Stimulated activated CD4-positive, alpha-beta T cell treated with anti-CD3 and anti-CD28 coated beads, Interleukin-2, amount 100 ng/mL, for 24 hours (primary cell): ENCODE results near the gene MEGF8.
"Not testable (repeated sequence)": the region's sequence is repeated elsewhere in the genome, so short reads cannot be mapped to it uniquely, and the experiment has no call there.

ENCODE experiments used
- DNase-seq, 2 donors: peaks; one replicate each; pipeline ENCODE4 v3.0.0-alpha.2; 2020

Gene MEGF8

DNA sequence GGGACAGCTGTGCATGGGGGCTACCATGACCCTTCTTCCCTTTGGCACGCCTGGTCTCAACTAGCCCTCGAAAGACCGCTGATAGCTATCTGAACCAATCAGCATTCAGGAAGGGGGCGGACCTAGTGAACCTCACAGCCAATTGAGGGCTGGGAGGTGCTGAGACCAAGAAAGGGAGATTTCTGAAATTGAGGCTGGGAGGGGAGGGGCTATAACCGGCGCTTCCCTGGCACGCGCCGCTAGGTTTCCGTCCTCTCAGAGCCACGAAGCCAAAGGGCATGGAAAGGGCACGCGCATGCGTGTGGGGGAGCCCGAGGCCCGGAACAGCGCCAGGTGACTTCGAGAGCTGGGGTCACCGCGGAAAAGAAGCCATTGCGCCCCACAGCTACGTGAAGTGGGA is 18.8 kb upstream of the MEGF8 start:
- no peak for DNase-seq

DNA sequence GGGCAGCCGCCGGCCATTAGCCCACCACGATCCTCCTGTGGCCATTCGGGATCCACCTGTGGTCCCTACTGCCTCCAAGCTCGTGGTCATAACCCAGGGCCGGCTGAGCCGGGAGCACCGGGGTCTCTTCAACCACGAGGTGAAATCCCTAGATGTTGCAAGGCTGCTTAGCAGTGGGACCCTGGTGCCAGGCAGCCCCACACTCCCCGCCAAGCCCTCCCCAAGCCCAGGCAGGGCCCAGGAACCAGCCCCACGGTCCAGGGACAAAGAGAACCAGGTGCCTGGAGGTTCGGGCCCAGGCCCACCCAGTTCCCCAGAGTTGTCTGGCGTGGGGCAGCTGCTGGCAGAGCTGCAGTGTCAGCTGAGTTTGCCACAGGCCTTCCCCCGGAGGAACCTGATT is 15.7 kb upstream of the MEGF8 start:
- no peak for DNase-seq

DNA sequence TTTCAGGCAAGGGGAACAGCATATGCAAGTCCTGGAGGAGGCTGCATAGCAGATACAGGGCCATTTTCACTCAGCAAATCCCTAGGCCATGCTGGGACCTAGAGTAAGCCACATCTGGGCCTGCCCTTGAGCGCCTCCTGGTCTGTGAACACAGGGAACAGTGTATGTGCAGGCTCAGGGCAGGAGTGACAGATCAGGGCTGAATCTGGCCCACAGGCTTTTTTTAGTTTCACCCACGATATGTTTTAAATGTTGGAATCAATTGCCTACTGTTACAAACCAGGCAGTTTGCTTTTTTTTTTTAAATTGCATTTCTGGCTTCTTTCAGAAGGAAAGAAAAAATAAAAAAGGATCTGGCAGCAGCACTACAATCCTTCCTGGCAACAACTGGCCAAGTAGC is 13.8 kb upstream of the MEGF8 start:
- no peak for DNase-seq

DNA sequence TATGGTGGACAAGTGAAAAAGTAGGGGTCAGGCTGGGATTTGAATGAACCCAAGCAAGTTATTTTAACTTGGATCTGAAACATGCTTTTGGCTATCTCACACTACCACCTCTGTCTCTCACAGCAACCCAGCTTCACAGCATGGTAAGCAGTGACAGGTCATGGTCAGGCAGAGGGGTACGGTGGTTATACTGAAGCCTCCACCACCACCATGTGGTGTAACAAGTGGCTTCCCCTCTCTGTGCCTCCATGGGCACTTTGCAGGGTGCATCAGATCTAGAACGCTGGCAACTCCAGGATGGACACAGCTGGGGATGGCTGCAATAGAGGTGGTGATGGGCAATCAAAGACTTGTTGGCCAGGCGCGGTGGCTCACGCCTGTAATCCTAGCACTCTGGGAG is 13.1 kb upstream of the MEGF8 start:
- DNase-seq: no peak

DNA sequence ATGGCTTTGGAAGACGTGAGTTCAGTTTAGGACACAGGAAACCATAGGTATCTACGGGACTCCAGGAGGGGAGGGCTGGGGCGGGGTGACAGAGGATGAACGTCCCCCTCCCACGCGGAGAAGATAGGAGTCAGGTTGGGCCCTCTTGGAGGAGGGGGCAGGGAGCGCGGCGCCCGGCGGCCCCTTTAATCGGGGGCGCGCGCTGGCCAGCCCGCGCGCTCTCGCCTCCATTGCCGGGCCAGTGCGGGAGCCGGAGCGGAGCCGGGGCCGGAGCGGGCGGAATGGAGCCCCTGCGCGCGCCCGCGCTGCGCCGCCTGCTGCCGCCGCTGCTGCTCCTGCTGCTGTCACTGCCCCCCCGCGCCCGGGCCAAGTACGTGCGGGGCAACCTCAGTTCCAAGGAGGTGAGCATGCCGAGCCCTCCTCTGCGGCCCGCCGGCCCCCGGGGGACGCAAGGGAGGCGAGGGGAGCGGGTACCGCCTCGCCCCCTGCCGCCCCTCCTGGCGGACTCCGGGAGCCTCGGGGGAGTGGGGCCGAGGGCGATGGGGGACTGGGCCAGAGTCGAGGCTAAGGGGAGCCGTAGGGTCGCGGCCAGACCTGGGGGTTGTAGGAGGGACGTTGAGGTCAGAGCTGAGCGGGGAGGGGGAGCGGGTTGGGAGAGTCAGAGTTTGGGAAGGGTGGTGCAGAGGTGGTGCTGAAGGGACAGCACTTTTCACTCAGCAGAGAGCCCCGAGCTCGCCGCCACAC is 12.2 kb upstream of the MEGF8 start, which contains the start of gene TMEM145:
TSS of gene TMEM145 (plus strand) at position 214 of the 744 bp plus-strand sequence. CDS start at position 282, 68 bp downstream.
- peak; percentile 46 to 60 for DNase-seq

DNA sequence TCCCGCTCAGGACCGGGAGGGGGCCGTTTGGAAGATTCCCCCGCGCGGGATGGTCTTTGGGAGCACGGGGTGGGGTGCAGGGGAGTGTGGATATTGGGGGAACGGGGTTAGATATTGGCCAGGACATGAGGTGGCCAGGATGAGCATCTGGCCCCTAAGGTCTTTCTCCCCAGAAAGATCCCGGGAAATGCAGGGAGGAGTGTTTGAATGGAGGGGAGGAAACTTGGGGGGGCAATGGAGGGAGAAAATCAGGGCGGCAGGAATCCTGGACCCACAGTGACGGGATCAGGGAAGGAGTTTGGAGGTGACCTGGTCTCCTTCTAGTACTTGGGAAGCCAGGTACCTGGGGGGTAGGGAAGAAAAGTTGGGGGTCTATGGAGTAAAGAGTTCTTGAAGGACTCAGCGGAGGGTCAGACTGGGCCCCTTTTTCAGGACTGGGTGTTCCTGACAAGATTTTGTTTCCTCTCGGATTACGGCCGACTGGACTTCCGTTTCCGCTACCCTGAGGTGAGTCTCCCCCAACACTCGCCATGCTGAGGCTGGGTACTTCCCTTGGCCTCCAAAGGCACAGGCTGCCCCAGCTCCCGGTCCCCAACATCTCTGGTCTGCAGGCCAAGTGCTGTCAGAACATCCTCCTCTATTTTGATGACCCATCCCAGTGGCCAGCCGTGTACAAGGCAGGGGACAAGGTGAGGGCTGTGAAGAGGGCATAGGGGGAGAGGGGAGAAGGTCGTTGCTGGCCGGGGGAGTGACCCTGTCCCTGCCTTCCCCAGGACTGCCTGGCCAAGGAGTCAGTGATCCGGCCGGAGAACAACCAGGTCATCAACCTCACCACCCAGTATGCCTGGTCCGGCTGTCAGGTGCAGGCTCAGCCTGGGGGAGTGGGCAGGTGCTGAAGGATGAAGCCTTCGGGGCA is 11.3 kb upstream of the MEGF8 start:
- no peak for DNase-seq

DNA sequence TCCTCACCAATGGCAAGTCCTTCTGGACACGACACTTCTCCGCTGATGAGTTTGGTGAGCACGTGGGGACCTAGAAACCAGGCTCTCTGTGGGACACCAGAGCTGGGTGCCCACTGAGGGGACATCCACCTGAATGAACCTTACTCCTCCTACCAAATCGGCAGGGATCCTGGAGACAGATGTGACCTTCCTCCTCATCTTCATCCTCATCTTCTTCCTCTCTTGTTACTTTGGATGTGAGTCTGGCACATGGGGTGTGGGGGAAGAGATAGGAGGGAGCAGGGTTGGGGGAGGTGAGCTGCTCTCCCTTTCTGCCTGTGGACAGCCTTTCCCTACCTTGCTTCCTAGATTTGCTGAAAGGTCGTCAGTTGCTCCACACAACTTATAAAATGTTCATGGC is 10.4 kb upstream of the MEGF8 start:
- DNase-seq: no peak

DNA sequence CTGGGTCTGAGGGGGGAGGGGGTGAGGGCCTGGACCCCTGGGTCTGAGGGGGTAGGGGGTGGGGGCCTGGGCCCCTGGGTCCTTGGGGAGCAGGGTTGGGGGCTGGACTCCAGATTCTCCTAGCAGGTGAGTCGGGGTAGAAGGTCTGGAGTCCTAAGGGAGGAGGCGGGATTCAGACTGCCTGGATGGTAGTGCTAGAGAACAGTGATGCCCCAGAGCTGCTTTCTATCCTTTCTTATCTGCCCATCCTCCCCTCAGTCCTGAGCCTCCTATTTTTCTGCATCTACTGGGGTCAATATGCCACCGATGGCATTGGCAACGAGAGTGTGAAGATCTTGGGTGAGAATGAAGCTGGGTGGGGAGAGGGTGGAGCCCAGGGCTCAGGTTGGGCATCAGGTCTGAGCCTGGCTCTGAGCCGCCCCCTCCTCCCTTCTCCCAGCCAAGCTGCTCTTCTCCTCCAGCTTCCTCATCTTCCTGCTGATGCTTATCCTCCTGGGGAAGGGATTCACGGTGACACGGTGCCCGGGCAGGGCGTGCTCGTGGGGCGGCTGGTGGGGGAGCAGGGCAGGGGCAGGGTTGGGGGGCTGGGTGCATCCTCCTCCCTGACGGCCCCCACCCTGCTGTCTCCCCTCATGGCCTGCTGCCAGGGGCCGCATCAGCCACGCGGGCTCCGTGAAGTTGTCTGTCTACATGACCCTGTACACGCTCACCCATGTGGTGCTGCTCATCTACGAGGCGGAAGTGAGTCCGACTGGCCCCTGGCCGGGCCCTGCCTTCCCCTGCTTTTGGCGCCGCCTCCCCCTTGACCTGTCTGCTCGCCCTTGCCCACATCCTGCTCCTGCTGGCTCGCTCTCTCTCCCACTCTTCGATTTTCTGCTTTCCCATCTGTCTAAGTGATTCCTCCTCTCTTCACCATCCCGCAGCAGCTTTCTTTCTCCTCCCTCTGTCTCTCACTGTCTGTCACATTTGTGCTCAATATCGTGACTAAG is 8.9 kb upstream of the MEGF8 start:
- no peak for DNase-seq

DNA sequence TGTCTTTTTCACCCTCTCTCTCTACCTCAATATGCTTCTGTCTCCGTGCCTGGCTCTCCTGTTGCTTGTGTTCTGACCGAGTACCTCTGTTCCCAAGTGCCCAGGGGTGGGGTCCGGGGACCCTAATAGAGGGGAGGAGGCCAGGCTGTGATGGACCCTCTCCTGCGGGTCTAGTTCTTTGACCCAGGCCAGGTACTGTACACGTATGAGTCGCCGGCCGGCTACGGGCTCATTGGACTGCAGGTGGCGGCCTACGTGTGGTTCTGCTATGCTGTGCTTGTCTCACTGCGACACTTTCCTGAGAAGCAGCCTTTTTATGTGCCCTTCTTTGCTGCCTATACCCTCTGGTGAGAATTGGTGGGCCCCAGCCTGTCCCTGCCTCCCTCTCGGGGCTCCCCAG is 7.9 kb upstream of the MEGF8 start:
- no peak for DNase-seq

DNA sequence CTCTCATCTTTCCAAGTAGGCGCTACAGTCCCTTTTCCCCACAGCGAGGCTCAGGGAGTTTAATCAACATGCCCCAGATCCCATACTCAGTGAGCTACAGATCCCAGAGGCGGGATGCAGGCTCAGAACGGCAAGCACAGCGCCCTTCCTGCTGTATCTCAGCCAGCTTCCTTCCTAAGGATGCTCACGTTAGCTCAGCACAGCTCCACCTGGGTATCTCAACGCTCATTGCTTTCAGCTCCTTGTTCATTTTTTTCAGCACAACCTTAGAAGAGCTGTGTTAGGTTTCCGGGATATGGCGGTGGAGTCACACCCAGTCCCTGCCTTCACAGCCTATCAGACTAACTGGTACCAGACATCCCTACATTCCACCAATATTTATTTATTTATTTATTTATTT is 3.1 kb upstream of the MEGF8 start:
- no peak for DNase-seq

DNA sequence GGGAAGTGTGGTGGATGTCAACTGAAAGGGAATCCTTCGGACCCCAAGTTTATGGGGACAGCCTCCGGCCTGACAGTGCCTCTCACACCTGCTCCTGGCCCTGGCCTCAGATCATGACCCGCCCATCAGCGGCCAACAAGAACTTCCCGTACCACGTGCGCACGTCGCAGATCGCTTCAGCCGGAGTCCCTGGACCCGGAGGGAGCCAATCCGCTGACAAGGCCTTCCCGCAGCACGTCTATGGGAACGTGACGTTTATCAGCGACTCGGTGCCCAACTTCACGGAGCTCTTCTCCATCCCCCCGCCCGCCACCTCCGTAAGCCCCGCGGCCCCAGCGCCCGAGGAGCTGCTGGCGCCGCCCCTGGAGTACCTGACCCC is 2.0 kb upstream of the MEGF8 start:
- DNase-seq: no peak

DNA sequence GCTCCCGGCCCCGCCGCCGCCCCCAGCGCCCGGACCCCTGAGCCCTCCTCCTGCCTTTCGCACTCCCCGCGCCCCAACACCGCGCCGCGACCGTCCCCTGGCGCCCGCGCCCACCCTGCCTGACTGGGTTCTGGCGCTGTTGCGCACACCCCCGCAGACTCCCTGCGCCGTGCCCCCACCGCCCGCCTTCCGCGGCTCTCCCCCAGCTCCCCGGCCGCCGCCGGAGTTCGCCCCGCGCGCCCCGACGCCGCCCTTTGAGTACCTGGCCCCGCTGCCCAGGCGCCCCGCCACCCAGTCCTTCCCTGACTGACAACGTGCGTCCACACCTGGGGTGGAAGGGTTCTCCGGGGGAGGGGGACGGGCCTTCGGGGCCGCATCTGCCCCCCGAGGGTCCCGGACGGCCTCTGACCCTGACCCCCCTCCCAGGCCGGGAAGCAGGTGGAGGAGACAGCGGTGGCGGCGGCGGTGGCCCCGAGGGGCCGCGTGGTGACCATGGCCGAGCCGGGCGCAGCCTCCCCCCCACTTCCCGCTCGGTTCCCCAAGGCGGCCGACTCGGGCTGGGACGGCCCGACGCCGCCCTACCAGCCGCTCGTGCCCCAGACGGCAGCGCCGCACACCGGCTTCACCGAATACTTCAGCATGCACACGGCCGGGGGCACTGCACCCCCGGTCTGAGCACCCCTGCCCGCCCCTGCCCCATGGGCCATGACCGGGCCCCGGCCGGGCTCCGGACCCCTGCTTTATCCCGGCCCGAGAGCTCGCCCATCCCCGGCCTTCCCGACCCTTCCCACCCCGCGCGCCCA is 1.4 kb upstream of the MEGF8 start:
- DNase-seq: peak in 1 of 2 donors; percentile 27

DNA sequence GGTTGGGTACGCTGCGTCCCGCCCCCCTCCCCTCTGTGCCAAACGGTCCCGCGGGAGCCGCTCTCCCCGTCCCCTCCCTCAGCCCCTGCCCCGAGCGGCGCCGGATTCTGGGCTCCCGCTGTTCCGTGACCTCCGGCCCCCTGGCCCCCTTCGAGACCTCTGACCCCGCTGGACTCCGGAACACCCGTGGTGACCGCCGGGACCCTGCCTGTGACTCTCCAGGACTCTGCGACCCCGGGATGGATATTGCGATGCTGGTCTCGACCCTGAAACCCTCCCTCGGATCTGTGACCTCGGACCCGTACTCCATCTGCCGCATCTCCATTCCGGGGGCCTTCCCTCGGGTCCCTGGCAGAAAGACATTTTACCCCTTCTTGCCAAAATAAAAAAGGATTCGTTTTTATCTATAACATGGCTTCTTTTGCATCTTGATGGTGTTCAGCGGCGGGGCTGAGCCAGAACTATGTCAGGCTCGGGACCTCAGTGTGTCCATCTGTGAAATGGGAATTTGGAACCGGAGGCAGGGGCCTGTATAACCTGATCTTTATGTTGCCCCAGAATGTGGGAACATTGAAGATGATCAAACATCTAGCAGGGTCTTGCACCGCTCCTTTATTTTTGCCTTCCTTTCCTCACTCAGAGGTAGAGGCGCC is 654 bp upstream of the MEGF8 start:
- DNase-seq: no peak

DNA sequence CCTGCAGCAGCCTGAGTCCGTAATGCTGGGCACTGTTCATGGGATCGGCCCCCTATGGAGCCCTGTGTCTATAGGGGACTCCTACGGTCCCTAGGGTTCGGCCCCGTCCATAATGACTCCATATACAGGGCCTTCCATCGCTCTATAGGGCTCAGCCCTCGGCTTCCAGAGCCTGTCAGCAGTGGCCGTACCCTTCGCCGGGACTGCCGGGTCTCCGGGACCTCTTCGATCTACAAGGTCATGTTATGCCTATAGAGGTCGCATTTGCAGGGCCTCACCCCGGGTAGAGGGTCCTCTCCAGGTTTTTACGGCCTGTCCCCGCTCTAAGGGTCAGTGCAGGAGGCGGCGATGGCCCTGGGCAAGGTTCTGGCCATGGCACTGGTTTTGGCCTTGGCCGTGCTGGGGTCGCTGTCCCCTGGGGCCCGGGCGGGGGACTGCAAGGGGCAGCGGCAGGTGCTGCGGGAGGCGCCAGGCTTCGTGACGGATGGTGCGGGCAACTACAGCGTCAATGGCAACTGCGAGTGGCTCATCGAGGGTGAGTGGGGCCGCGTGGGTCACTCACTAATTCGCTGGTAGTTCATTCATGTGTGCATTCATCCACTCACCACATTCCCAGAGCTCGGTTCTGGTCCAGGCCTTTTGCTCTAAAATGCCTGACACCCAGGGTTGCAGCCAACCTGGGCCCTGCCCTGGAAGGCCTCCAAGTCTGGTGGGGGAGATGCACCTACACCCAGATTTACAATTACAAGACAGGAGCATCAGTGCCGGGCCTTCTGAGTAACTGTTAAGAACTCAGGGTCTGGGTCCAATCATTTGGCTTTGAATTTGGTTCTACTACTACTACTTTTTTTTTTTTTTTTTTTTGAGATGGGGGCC is 699 bp downstream of the MEGF8 start:
- DNase-seq: peak; percentile 31 to 40

DNA sequence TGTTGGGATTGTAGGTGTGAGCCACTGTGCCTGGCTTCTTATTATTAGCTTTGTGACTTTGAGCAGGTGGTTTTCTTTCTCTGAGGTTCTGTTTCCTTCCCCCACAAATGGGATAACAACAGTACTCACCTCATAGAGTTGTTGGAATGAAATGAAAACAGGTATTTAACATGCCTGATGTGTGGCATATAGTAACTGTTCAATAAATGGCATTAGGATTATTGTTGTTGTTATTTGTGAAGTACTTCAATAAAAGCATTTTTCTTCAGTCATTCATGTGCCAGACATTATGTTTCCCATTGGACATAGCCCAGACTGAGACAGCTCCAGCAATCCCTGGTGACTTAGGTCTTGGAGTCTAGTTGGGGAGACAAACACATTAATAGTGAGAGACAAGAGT is 1.5 kb downstream of the MEGF8 start:
- no peak for DNase-seq

DNA sequence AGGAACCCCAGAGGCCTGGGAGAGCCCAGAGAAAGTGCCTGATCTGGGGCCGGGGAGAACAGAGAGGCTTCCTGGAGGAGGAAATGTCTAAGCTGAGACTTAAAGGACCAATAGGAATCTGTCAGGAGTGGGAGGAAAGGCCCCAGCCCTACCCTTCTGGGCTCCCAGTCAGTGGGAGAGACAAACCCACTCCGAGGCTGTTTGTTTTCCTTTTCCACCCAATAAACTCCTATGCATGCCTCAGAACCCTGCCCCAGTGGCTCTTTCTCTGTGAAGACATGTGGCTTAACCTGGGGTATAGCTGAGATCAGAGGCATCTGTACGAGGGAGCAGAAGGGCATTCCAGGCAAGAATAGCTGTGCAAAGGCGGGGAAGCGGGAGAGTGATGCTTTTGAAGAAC is 1.9 kb downstream of the MEGF8 start:
- no peak for DNase-seq

DNA sequence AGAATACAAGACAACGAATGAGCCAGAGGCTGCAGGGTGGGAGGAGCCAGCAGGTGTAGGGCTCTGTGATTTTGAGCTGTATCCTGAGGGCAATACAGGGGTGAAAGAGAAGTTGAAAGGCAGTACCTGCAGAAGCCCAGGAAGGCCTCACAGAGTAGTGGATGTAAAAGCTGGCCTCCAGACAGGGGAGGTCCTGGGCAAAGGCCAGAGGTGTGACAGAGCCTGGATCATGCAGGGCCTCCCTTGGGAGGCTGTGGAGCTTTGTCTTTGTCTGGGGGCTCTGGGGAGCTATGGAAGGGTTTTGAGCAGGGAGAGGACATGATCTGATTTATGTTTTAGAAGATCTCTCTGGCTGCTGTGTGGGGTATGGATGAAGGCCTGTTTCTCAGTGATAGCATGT is 2.7 kb downstream of the MEGF8 start:
- no peak for DNase-seq

DNA sequence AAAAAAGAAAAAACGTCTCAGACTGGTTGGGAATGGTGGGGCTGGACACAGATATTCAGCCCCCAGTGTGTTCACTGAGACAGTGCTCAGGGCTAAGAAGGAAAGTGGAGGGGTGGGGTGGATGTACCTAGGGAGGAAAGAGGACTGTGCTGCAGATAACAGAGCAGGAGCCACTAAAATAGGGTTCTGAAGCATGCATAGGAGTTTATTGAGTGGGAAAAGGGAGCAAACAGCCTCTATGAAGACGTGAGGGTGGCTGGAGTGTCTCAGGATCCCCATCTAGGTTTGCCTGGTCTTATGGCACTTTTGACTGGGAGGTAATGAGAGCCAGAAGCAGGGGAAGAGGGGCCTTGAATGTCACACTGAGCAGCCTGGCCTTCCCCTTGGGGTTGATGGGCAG is 3.4 kb downstream of the MEGF8 start:
- DNase-seq: no peak

DNA sequence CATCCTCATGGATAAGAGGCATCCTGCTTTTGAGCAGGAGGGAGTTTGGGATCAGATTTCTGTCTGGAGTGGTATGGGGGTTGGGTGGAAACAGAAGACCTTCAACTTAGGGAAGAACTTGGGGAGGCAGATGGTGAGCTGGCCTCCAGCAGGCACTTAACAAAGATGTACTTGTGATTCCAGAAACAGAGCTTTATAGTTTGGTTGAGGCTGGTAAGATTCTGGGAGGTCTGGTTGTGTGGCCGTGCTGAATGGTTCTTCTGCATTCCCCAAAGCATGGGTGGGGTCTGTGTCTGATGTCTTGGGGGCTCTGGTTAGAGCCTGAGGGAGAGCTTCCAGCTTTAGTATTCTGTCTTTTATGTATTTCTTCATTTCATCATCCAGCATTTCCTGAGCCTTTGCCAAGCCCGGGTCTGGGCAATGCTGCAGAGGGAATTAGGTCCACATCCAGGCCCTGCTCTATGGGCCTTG is 4.8 kb downstream of the MEGF8 start:
- DNase-seq: no peak

DNA sequence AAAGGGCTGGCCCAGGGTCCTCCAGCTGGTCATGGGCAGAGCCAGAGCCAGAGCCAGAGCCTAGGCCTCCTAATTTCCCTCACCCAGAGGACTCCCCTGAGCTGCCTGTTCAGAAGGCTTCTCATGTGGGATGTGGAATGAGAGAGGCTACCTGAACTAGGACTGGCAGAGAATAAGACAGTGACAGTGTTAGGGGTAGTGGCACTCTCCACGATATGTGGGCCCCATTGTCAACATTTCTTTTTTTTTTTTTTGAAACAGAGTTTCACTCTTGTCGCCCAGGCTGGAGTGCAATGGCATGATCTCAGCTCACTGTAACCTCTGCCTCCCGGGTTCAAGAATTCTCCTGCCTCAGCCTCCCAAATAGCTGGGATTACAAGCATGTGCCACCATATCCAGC is 5.9 kb downstream of the MEGF8 start:
- not testable (repeated sequence) for DNase-seq
